ENCODE measurements around the gene ZNF536. TPM values are rescaled to one million over a fixed set of nuclear protein-coding genes. Genes with fewer than 3 reads are reported as not detected.

The ZNF536 gene
- total and polyA plus RNA-seq, 2 donors (not counting 1 experiment from before 2014, with no cell fraction given) = not detected

DNA sequence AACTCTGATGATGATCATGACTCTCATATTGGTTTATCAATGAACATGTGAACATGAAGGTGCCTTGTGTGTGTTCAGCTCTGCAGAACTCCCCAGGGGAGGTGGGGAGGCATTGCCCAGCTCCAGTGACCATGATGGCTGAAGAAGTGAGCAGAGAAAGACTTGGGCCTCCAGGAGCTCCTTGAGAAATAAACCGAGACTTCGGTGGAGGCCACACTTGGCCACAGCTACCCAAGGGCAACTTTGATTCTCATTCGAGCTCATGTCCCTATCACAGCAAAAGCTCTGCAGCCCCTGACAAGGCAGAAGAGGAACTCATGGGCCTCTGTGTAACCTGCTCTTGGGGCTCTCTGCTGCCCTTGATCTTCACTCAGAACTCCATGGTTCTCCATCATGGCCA, 44.1 kb upstream of the ZNF536 start:
- peaks cover 3% of the 10 kb centered on the region for H3K9me3 Mint-ChIP-seq (ENCODE audit: insufficient read depth)
- WGBS (ENCODE audit: insufficient coverage) = 95% methylated on average over 3 of the region's 3 CpGs
- Histone ChIP-seq H2AFZ (ENCODE audit: insufficient read depth, low read depth, low read length, poor library complexity, severe bottlenecking) (no peak overlapping the region), H3K36me3 (replicated peaks in 1 of 2; ENCODE audit: control extremely low read depth in 1 of 2, control insufficient read depth in 1 of 2, extremely low read depth in 1 of 2, insufficient read depth in 2 of 2, low read length in 1 of 2) (no peaks in the 10 kb centered on the region), H3K4me3 (ENCODE audit: control extremely low read depth in 1 of 5, extremely low read depth in 1 of 5, insufficient read depth in 1 of 5, low read depth in 2 of 5, low read length in 4 of 5) (no peak overlapping the region), H3K27ac (ENCODE audit: low read length in 2 of 2) (no peak overlapping the region), H3K79me2 (ENCODE audit: control insufficient read depth, insufficient read depth, low read length) (no peaks in the 10 kb centered on the region), H3K4me1 (ENCODE audit: control insufficient read depth in 2 of 2, insufficient read depth in 2 of 2, low read length in 2 of 2) (no peaks in the 10 kb centered on the region), H4K20me1 (ENCODE audit: control insufficient read depth, insufficient read depth, low read length, poor library complexity, severe bottlenecking) (no peaks in the 10 kb centered on the region), H3K27me3 (replicated peaks in 1 of 4; ENCODE audit: control extremely low read depth in 1 of 4, control insufficient read depth in 3 of 4, insufficient read depth in 4 of 4, low read length in 3 of 4) (no peaks in the 10 kb centered on the region), H3K9ac (ENCODE audit: low read length) (no peak overlapping the region), H3K9me3 (ENCODE audit: control extremely low read depth in 1 of 3, control insufficient read depth in 2 of 3, insufficient read depth in 1 of 3, low read length in 2 of 3) (peaks cover 0 to 12% (median 0%) of the 10 kb centered on the region in 3 donors), H3K4me2 (replicated peaks; ENCODE audit: low read depth, low read length, poor library complexity, severe bottlenecking) (no peak overlapping the region)
- TF ChIP-seq CTCF (IDR thresholded peaks at IDR 0.05) (no peak), EZH2 (IDR thresholded peaks at IDR 0.05; ENCODE audit: borderline replicate concordance, insufficient read depth, low read depth, low read length, poor library complexity, severe bottlenecking) (no peak)
- H3K4me3 Mint-ChIP-seq = no peak overlapping the region
- H3K27me3 Mint-ChIP-seq = no peaks in the 10 kb centered on the region
- no peaks in the 10 kb centered on the region for H3K4me1 Mint-ChIP-seq
- intact Hi-C loops (cut with micrococcal nuclease) = no loop called here
- POLR2A ChIA-PET = no interaction called here
- DNase-seq (no peak), ATAC-seq (ENCODE audit: low read depth) (no peak)
- no peak overlapping the region for H3K27ac Mint-ChIP-seq
- CTCF ChIA-PET = no interaction called here

- Histone ChIP-seq H4K20me1 (ENCODE audit: control insufficient read depth, insufficient read depth, low read length, poor library complexity, severe bottlenecking) (no peaks in the 10 kb centered on the region), H3K9me3 (ENCODE audit: control extremely low read depth in 1 of 3, control insufficient read depth in 2 of 3, insufficient read depth in 1 of 3, low read length in 2 of 3) (peaks cover 0 to 11% (median 0%) of the 10 kb centered on the region in 3 donors), H2AFZ (ENCODE audit: insufficient read depth, low read depth, low read length, poor library complexity, severe bottlenecking) (no peak overlapping the region), H3K27ac (ENCODE audit: low read length in 2 of 2) (no peak overlapping the region), H3K27me3 (replicated peaks in 1 of 4; ENCODE audit: control extremely low read depth in 1 of 4, control insufficient read depth in 3 of 4, insufficient read depth in 4 of 4, low read length in 3 of 4) (no peaks in the 10 kb centered on the region), H3K79me2 (ENCODE audit: control insufficient read depth, insufficient read depth, low read length) (no peaks in the 10 kb centered on the region), H3K4me3 (ENCODE audit: control extremely low read depth in 1 of 5, extremely low read depth in 1 of 5, insufficient read depth in 1 of 5, low read depth in 2 of 5, low read length in 4 of 5) (no peak overlapping the region), H3K36me3 (replicated peaks in 1 of 2; ENCODE audit: control extremely low read depth in 1 of 2, control insufficient read depth in 1 of 2, extremely low read depth in 1 of 2, insufficient read depth in 2 of 2, low read length in 1 of 2) (no peaks in the 10 kb centered on the region), H3K4me2 (replicated peaks; ENCODE audit: low read depth, low read length, poor library complexity, severe bottlenecking) (no peak overlapping the region), H3K9ac (ENCODE audit: low read length) (no peak overlapping the region), H3K4me1 (ENCODE audit: control insufficient read depth in 2 of 2, insufficient read depth in 2 of 2, low read length in 2 of 2) (no peaks in the 10 kb centered on the region)
- no peak for ATAC-seq (ENCODE audit: low read depth)
- Mint-ChIP-seq H3K4me3 (no peak overlapping the region), H3K9me3 (ENCODE audit: insufficient read depth) (no peaks in the 10 kb centered on the region), H3K27ac (no peak overlapping the region), H3K4me1 (no peaks in the 10 kb centered on the region), H3K27me3 (no peaks in the 10 kb centered on the region)
- WGBS (ENCODE audit: insufficient coverage) = 61% methylated on average over 4 of the region's 4 CpGs
- DNase-seq = no peak
- ChIA-PET CTCF (no interaction called here), POLR2A (no interaction called here)
- intact Hi-C loops (cut with micrococcal nuclease) = no loop called here
- TF ChIP-seq CTCF (IDR thresholded peaks at IDR 0.05) = no peak
- TF ChIP-seq EZH2 (IDR thresholded peaks at IDR 0.05; ENCODE audit: borderline replicate concordance, insufficient read depth, low read depth, low read length, poor library complexity, severe bottlenecking) = no peak
These were observed 41.9 kb upstream of the ZNF536 start for GRCh38 chr19:30330266-30330665.

Data from B cell (primary cell).